ENCODE results near the gene UBE2J2. TPM values are rescaled to one million over a fixed set of nuclear protein-coding genes. Genes with fewer than 3 reads are reported as not detected.
A peak's percentile ranks its signal among the peaks of the same experiment; 100 is the strongest.
"Not testable (repeated sequence)": the region's sequence is repeated elsewhere in the genome, so short reads cannot be mapped to it uniquely, and the experiment has no call there.

Gene UBE2J2
- total RNA-seq, 1 donor from 2014 or later = 73.8 TPM

DNA sequence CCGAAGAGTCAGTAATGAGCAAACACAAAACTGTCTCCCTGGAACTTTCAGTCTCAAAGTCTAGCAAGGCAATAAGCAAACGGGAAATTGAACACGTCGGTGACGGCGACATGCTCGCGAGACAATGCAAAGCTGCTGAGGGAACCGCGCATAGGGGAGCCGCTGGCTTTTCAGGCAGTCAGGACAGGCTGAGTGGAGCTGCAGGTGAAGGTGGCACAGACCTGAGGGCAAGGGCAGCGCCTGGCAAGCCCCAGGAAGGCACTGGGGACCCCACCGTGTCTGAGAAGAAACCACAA is 45.9 kb upstream of the UBE2J2 start:
- no peaks in the 10 kb centered on the region for H3K9me3 Mint-ChIP-seq
- DNase-seq (ENCODE audit: extremely low spot score, unreplicated experiment) = no peak
- H3K4me3 Mint-ChIP-seq = no peak overlapping the region
- TF ChIP-seq, protein P1, sequence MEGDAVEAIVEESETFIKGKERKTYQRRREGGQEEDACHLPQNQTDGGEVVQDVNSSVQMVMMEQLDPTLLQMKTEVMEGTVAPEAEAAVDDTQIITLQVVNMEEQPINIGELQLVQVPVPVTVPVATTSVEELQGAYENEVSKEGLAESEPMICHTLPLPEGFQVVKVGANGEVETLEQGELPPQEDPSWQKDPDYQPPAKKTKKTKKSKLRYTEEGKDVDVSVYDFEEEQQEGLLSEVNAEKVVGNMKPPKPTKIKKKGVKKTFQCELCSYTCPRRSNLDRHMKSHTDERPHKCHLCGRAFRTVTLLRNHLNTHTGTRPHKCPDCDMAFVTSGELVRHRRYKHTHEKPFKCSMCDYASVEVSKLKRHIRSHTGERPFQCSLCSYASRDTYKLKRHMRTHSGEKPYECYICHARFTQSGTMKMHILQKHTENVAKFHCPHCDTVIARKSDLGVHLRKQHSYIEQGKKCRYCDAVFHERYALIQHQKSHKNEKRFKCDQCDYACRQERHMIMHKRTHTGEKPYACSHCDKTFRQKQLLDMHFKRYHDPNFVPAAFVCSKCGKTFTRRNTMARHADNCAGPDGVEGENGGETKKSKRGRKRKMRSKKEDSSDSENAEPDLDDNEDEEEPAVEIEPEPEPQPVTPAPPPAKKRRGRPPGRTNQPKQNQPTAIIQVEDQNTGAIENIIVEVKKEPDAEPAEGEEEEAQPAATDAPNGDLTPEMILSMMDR (conservative IDR thresholded peaks at IDR 0.05) = no peak
- H3K4me1 Mint-ChIP-seq (ENCODE audit: unreplicated experiment) = peaks cover 11% of the 10 kb centered on the region
- H3K27ac Mint-ChIP-seq = peak overlapping the region; percentile 65
- H3K27me3 Mint-ChIP-seq = no peaks in the 10 kb centered on the region
- no peaks in the 10 kb centered on the region for H3K36me3 Mint-ChIP-seq

DNA sequence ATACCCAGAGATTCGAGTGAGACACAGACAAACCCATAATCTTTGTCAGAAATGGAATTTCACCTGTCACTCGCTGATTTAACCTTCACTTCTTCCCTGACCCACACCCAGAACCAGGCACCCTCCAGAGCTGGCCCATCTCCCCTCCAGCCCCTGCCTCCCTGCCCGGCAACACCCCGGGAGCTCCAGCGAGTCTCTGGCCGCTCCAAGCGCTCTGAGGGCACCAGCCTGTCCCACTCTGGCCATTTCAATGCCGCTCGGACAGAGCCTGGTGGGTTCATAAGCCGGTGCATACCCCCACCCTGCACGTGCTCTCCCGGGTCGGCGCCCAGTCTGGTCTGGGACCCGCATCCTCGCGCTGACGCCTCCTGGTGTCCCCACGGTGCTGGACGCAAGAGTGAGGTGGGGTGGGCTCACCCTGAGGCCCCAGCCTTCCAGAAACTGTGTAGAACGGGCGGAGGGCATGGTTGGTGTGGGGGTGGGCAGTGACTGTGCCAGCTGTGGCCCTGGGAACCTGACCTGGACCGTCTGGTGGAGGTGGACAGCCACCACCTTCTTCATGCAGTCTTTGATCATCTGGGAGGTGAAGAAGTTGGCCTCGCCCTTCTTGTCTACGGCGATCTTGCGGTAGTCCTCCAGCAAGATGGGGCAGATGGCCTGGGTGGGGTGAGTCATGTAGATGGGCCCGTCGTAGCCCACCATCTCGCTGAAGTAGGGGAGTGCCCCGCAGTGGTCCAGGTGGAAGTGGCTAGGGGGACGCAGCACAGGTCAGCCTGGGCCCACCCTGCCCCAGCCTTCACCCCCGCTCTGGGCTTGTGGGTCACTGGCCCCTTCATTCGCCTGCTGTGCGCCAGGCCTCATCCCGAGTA is 45.4 kb upstream of the UBE2J2 start:
- no peaks in the 10 kb centered on the region for H3K27me3 Mint-ChIP-seq
- no peak for DNase-seq (ENCODE audit: extremely low spot score, unreplicated experiment)
- H3K9me3 Mint-ChIP-seq = no peaks in the 10 kb centered on the region
- peak overlapping the region; percentile 65 for H3K27ac Mint-ChIP-seq
- H3K4me1 Mint-ChIP-seq (ENCODE audit: unreplicated experiment) = peaks cover 11% of the 10 kb centered on the region
- H3K4me3 Mint-ChIP-seq = no peak overlapping the region
- no peaks in the 10 kb centered on the region for H3K36me3 Mint-ChIP-seq
- TF ChIP-seq, protein P1 (conservative IDR thresholded peaks at IDR 0.05) = no peak

DNA sequence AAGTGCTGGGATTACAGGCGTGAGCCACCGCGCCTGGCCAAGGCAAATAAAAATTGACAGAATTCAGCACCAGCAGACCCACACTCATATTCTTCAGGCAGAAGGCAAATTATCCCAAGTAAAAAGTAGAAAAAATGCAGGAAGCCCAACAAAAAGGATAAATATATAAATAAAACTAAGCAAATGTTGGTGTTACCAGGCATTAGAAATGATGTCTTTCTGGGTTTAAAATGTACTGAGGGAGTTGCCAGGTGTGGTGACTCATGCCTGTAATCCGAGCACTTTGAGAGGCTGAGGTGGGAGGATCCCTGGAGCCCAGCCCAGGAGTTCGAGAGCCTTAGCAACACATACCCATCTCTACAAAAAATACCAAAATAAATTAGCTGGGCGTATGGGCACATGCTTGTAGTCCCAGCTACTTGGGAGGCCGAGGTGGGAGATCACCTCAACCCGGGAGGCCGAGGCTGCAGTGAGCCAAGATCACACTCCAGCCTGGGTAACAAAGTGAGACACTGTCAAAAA is 44.5 kb upstream of the UBE2J2 start:
- no peaks in the 10 kb centered on the region for H3K9me3 Mint-ChIP-seq
- no peaks in the 10 kb centered on the region for H3K27me3 Mint-ChIP-seq
- H3K4me1 Mint-ChIP-seq (ENCODE audit: unreplicated experiment) = peaks cover 5% of the 10 kb centered on the region
- peak overlapping the region; percentile 44 for H3K4me3 Mint-ChIP-seq
- TF ChIP-seq, protein P1 (conservative IDR thresholded peaks at IDR 0.05) = no peak
- H3K36me3 Mint-ChIP-seq = peaks cover 3% of the 10 kb centered on the region
- no peak for DNase-seq (ENCODE audit: extremely low spot score, unreplicated experiment)
- H3K27ac Mint-ChIP-seq = peak overlapping the region; percentile 83

DNA sequence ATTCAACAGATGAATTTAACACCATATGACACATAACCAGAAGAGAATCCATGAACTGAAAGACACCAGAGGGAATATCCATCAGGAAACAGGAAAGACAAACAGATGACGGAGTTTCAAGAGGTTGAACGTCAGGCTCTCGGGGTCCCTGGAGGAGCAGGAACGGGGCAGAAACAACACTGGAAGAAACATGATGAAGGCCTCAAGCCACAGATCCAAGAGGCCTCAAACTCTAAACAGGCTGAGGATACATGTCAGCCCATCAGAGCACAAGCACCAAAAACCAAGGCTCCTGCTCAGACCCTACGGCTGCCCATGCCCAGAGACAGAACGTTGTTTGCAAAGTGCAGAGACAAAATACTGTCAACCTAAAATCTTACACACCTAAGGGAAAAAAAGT is 43.8 kb upstream of the UBE2J2 start:
- H3K27me3 Mint-ChIP-seq = no peaks in the 10 kb centered on the region

DNA sequence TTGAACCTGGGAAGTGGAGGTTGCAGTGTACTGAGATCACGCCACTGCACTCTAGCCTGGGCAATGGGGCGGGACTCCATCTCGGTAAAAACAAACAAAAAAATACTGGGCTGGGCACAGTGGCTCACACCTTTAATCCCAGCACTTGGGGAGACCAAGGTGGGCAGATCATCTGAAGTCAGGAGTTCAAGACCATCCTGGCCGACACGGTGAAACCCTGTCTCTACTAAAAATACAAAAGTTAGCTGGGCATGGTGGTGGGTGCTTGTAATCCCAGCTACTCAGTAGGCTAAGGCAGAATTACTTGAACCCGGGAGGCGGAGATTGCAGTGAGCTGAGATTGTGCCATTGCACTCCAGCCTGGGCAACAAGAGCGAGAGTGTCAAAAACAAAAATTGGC is 42.5 kb upstream of the UBE2J2 start:
- not testable (repeated sequence) for H3K27ac Mint-ChIP-seq; H3K4me1 Mint-ChIP-seq (ENCODE audit: unreplicated experiment)

More for the DNA sequence above, 43.8 kb upstream of the UBE2J2 start:
- Mint-ChIP-seq H3K9me3 (no peaks in the 10 kb centered on the region), H3K4me1 (ENCODE audit: unreplicated experiment) (peaks cover 4% of the 10 kb centered on the region), H3K27ac (no peak overlapping the region), H3K4me3 (peak overlapping the region; percentile 17), H3K36me3 (peaks cover 3% of the 10 kb centered on the region)
- DNase-seq (ENCODE audit: extremely low spot score, unreplicated experiment) = no peak
- TF ChIP-seq, protein P1 (conservative IDR thresholded peaks at IDR 0.05) = no peak

DNA sequence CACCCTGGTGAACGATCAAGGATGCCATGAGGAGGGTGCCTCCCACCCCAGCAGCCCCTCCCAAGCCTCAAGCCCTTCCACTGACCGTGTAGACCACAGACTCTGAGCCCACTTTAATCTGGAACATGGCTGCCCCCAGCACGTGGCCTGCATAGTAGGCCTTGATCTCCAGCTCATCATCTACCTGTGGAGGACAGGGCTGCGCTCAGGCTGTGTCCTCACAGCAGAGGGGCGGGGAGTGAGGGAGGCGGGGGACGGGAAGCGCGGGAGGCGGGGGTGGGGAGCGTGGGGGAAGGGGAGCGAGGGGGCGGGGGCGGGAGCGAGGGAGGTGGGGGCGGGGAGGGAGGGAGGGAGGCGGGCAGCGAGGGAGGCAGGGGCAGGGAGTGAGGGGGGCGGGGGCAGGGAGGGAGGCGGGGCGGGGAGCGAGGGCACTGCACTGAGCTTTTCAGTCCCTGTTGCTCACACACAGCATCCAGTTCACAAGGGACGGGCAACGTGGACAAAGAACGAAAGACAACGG is 41.8 kb upstream of the UBE2J2 start:
- Mint-ChIP-seq H3K27me3 (no peaks in the 10 kb centered on the region), H3K36me3 (peaks cover 3% of the 10 kb centered on the region), H3K27ac (no peak overlapping the region), H3K4me1 (ENCODE audit: unreplicated experiment) (no peaks in the 10 kb centered on the region), H3K4me3 (no peak overlapping the region), H3K9me3 (no peaks in the 10 kb centered on the region)
- TF ChIP-seq, protein P1 (conservative IDR thresholded peaks at IDR 0.05) = no peak
- no peak for DNase-seq (ENCODE audit: extremely low spot score, unreplicated experiment)

More for the DNA sequence above, 42.5 kb upstream of the UBE2J2 start:
- not testable (repeated sequence) for DNase-seq (ENCODE audit: extremely low spot score, unreplicated experiment); H3K27me3 Mint-ChIP-seq; H3K36me3 Mint-ChIP-seq; H3K4me3 Mint-ChIP-seq; H3K9me3 Mint-ChIP-seq

All from type B pancreatic cell (in vitro differentiated cells).